Progenitor cell of endocrine pancreas (in vitro differentiated cells): ENCODE data around the gene DIS3L2. TPM values are rescaled to one million over a fixed set of nuclear protein-coding genes. Genes with fewer than 3 reads are reported as not detected.
"Not testable (repeated sequence)": the region's sequence is repeated elsewhere in the genome, so short reads cannot be mapped to it uniquely, and the experiment has no call there.

Experiments used
- DNase-seq: peaks from one replicate; pipeline ENCODE4 v3.0.0; 2021; ENCODE audit warnings: low spot score; ENCODE audit not compliant: unreplicated experiment
- H3K27ac Mint-ChIP-seq: 2 replicates; pipeline ENCODE4 v1.8.0; 2021; ENCODE audit warnings: mild to moderate bottlenecking, moderate library complexity, mixed read lengths
- H3K27me3 Mint-ChIP-seq: 2 replicates; pipeline ENCODE4 v1.8.0; 2021; ENCODE audit warnings: mixed read lengths
- H3K36me3 Mint-ChIP-seq: 2 replicates; pipeline ENCODE4 v1.8.0; 2022; ENCODE audit warnings: mixed read lengths; ENCODE audit not compliant: insufficient read depth
- H3K4me1 Mint-ChIP-seq: 2 replicates; pipeline ENCODE4 v1.8.0; 2021; ENCODE audit warnings: low read depth, mixed read lengths
- H3K4me3 Mint-ChIP-seq: 2 replicates; pipeline ENCODE4 v1.8.0; 2021; ENCODE audit warnings: low read depth, mild to moderate bottlenecking, moderate library complexity, mixed read lengths
- H3K9me3 Mint-ChIP-seq: 2 replicates; pipeline ENCODE4 v1.8.0; 2021; ENCODE audit warnings: low read depth, mixed read lengths
- CTCF ChIP-seq: fragments of 200-600 bp; sonication (generic); IDR thresholded peaks from one replicate; pipeline ENCODE4 v1.5.0; 2021; ENCODE audit warnings: antibody characterized with exemption, mild to moderate bottlenecking; ENCODE audit not compliant: unreplicated experiment
- total RNA-seq: library from RNA; stranded (reverse); gene quantifications from 2 replicates; pipeline ENCODE4 v1.2.1, GENCODE V29; 2021

The DIS3L2 gene
- total RNA-seq, 1 donor from 2014 or later, result 59.3 TPM

GRCh38 chr2:232320443-232320803, 358.9 kb downstream of the DIS3L2 start:
- Mint-ChIP-seq H3K4me3 (no peak overlapping the region), H3K4me1 (peaks cover 18% of the 10 kb centered on the region), H3K27ac (no peak overlapping the region), H3K9me3 (no peaks in the 10 kb centered on the region), H3K36me3 (no peaks in the 10 kb centered on the region), H3K27me3 (no peaks in the 10 kb centered on the region)
- DNase-seq, result no peak
- TF ChIP-seq CTCF, result no peak

- H3K9me3 Mint-ChIP-seq, result no peaks in the 10 kb centered on the region
- H3K4me3 Mint-ChIP-seq, result no peak overlapping the region
- DNase-seq, result no peak
- H3K27me3 Mint-ChIP-seq, result no peaks in the 10 kb centered on the region
- H3K36me3 Mint-ChIP-seq, result no peaks in the 10 kb centered on the region
- peaks cover 15% of the 10 kb centered on the region for H3K4me1 Mint-ChIP-seq
- no peak overlapping the region for H3K27ac Mint-ChIP-seq
- TF ChIP-seq CTCF, result no peak
These were observed 359.8 kb downstream of the DIS3L2 start for GRCh38 chr2:232321156-232321816.

- peaks cover 8% of the 10 kb centered on the region for H3K4me1 Mint-ChIP-seq
- H3K27ac Mint-ChIP-seq, result no peak overlapping the region
These were observed 360.5 kb downstream of the DIS3L2 start for GRCh38 chr2:232321817-232322559.

GRCh38 chr2:232322560-232323327, 361.2 kb downstream of the DIS3L2 start:
- no peaks in the 10 kb centered on the region for H3K27me3 Mint-ChIP-seq
- TF ChIP-seq CTCF, result no peak
- H3K9me3 Mint-ChIP-seq, result no peaks in the 10 kb centered on the region
- no peak for DNase-seq
- peaks cover 6% of the 10 kb centered on the region for H3K4me1 Mint-ChIP-seq
- no peak overlapping the region for H3K27ac Mint-ChIP-seq
- no peaks in the 10 kb centered on the region for H3K36me3 Mint-ChIP-seq
- H3K4me3 Mint-ChIP-seq, result no peak overlapping the region

More at GRCh38 chr2:232321817-232322559, 360.5 kb downstream of the DIS3L2 start:
- DNase-seq, result no peak
- Mint-ChIP-seq H3K4me3 (no peak overlapping the region), H3K27me3 (no peaks in the 10 kb centered on the region), H3K9me3 (no peaks in the 10 kb centered on the region), H3K36me3 (no peaks in the 10 kb centered on the region)
- no peak for TF ChIP-seq CTCF

- Mint-ChIP-seq H3K4me3 (no peak overlapping the region), H3K9me3 (no peaks in the 10 kb centered on the region), H3K36me3 (no peaks in the 10 kb centered on the region), H3K27ac (no peak overlapping the region), H3K4me1 (peaks cover 6% of the 10 kb centered on the region), H3K27me3 (no peaks in the 10 kb centered on the region)
- TF ChIP-seq CTCF, result no peak
- no peak for DNase-seq
These were observed 361.8 kb downstream of the DIS3L2 start for GRCh38 chr2:232323328-232323650.

- H3K4me1 Mint-ChIP-seq, H3K27me3 Mint-ChIP-seq, DNase-seq, H3K4me3 Mint-ChIP-seq, H3K27ac Mint-ChIP-seq, H3K9me3 Mint-ChIP-seq, H3K36me3 Mint-ChIP-seq: not testable (repeated sequence)
These were observed 362.5 kb downstream of the DIS3L2 start for GRCh38 chr2:232323967-232324366.
